NCI-H2227 (cell line): ENCODE measurements around the gene TUB.

Experiments
- DNase-seq: peaks from one replicate; lab custom pipeline; 2025; ENCODE audit not compliant: unreplicated experiment; lab: John Stamatoyannopoulos, UW

Gene TUB

DNA sequence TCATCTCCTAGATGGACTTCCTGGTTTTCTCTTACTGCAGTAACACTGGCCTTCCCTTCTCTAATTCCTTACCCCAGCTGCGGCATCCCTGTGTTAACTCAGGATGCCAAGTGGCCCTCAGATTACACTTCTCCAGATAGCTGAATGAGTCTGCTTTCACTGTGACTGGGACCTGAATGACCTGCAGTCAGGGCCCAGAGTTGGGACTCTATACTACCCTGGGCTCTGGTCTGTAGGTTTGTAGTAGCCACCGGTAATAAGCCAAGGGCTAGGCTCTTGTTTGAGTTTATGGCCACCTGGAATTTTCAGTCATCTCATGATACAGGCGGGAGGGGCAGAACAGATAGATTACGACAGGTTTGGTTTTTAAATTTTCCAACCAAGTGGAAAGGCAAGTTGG lies 24.1 kb downstream of the TUB start:
- DNase-seq = no peak

DNA sequence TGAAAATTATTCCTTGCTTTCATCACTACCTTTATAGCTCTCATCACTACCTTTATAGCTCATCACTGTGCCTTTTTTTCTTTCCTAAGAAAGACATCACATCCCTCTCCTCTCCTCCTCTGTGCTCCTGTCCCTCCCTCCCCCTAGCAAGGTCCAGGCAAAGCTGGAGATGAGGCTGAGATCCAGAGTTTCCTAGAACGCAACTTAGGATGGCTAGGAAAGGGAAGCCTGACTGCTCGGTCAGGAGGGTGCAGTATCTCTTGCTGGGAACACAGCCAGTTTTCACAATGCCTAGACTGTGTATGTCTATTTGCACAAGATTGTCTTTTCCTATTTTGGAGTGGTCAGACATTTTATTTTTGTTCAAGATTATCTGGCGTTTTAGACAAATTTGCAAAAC lies 24.7 kb downstream of the TUB start:
- no peak for DNase-seq

- DNase-seq = no peak
Measured at GRCh38 chr11:8106679-8107078, 25.7 kb downstream of the TUB start.

GRCh38 chr11:8107642-8108041 lies 26.6 kb downstream of the TUB start:
- DNase-seq = no peak

- no peak for DNase-seq
Measured at GRCh38 chr11:8108421-8108820, 27.4 kb downstream of the TUB start.

GRCh38 chr11:8109675-8110074 lies 28.7 kb downstream of the TUB start:
- DNase-seq = no peak

DNA sequence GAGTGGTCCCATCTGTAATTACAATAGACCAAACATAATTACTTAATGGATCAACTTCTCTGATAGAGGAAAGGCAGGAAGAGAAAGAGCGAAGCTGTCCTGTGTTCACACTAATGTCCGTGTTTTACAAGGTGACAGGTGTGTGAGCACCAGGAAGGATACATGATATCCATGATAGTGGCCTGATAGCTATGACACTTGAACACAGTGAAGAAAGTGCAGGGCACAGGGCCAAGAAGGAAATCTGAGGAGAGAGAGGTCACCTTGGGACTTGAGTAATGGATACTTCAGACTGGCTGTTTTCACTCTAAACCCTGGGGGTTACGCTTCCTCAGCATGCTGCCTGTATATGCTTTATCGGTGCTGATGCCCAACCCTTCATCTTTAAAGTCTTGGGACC lies 29.4 kb downstream of the TUB start:
- DNase-seq = no peak

DNA sequence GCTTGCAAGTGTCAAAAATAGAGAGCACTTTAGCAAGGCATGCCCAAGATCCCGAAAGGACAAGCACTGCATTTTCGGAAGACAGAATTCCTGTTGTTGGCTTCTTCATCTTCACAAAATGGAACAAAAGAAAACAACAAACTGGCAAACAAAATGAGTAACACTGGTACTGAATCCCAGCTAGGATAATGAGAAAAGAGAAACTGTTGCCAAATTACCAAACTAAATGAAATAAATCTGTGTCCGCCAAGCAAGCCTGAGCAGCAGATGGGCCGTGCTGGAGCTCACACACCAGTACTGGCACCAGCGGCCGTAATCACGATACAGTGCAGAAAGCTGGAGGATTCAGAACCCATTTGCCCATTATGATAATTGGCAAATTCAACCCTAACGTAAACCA lies 30.6 kb downstream of the TUB start:
- DNase-seq = no peak

GRCh38 chr11:8122173-8122764 lies 41.3 kb downstream of the TUB start:
- DNase-seq = no peak

DNA sequence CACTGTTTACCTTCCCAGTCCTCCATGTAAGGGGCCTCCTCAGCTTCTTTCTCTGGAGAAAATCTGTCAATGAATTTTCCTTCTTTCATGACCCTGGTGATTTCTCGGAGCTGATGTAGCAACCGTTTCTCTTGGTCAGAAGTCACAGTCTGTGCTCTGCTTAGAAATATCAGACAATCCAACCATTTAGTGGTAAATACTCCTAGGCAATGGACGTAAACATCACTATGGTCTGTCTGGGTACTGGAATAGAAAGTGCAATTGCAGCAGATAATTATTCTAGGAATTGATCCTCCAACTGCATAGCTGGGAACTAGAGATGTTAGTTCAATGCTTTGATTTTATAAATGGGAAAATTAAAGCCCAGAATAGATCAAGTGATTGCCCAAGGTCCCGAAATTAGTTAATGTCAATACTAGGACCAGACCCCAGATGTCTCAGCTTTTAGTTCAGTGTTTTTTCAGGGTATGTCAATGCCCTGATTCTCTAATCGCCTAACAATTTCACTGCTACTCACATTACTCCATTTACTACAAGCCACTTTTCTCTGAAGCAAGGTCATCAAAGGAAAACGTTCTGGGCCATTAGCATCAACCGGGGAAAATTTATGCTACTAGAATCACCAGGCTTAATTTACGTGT lies 45.8 kb downstream of the TUB start:
- DNase-seq = no peak

GRCh38 chr11:8127447-8127846 lies 46.4 kb downstream of the TUB start:
- no peak for DNase-seq

DNA sequence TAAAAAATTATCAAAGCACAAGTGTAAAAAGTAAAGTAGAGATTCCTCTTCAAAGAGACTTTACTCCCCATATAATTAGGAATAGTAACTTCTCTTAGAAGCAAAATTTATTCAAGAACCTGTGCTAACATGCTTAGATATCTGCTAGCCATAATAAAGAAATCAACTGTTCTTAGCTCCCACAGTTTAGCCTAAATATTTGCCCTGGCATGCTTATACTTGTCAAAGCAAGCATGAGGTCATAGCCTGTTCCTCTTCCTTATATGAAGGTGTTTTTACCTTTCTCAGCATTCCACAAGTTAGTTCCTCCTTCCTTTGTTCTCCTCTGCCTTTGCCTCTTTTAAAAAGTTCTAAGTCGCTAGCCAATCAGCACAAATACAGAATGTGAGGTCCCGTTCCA lies 57.5 kb downstream of the TUB start:
- DNase-seq = no peak

DNA sequence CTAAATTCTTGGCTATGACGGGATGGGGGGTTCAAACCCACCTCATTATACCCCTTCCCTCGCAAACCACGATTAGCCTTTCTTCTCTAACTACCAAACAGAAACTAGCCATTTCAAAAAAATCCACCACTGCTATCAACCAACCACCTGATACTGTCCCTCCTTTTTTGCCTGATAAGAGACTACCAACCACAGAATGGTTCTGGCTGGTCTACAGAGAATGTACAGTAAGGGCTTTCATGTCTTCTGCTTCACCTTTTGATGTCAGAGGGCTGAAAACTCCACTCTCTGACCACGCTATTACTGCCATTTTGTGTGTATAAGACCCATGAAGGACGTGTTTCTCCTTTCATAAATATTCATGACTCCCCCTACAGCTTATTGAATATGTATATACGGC lies 68.7 kb downstream of the TUB start:
- no peak for DNase-seq
